Measurements from ENCODE around the gene USP25. TPM values are rescaled to one million over a fixed set of nuclear protein-coding genes. Genes with fewer than 3 reads are reported as not detected.
A peak's percentile ranks its signal among the peaks of the same experiment; 100 is the strongest.

The USP25 gene
- polyA plus RNA-seq, 3 donors = 51.2 to 60.9 (median 54.4) TPM

DNA sequence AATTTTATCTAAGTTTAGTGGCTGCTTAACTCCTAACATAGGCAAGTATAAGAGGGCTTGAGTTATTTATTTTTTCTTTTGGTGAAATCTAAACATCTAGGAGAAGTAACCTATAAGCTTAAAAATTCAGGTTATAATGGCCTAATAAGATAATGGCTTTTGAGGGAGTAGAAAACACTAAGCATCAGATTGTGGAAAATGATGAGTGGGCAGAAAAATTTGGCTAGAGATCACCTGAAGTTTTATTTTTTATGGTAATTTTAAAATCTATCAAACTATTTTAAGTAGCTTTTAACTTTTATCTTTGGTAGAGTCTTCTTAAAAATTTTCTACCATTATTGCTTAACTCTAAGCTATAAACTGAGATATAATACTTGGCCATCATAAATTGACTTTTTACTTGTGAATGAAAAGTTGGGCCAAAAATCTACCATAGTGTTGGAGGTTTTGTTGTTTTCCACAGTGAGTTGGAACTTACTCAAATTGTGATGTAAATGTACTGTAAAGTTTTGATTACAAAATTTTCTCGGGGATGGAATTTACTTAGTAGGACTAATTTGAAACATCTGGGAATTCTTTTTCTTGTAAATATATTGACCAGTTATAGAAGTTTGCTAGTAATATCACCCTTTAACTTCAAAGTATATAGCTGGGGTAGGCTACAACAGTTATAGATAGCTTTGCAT is 63.9 kb downstream of the USP25 start:
- no peak for DNase-seq (ENCODE audit: extremely low read depth in 1 of 11, low read depth in 9 of 11, low spot score in 4 of 11)

DNA sequence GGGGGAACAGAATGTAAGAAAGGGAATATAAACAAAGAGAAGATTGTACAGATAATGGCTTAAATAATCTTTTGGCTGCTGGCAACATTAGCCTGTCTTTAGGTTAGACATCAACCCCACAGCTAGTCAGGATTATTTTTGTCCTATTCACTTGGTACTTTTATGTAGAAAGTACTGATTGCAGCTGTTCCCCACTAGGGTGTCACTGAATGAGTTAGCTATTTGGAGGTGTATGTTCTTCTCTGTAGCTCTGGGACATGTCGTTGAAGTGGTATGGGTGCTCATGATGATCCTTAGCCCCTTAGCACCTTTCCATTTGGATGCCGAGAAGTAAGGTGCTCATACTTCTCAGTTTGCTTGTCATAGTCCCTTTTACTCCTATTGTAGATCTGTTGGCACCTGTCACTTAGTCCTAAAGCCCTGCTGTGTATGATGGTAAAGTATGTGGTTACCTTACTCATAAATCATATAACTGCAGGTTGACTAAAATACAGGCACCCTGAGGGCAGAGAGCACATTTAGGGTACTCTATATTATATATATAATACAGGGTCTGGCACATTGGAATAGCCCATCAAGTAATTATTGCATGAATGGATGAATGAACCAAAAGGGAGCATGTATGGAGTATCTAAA is 64.6 kb downstream of the USP25 start:
- no peak for DNase-seq (ENCODE audit: extremely low read depth in 1 of 11, low read depth in 9 of 11, low spot score in 4 of 11)

DNA sequence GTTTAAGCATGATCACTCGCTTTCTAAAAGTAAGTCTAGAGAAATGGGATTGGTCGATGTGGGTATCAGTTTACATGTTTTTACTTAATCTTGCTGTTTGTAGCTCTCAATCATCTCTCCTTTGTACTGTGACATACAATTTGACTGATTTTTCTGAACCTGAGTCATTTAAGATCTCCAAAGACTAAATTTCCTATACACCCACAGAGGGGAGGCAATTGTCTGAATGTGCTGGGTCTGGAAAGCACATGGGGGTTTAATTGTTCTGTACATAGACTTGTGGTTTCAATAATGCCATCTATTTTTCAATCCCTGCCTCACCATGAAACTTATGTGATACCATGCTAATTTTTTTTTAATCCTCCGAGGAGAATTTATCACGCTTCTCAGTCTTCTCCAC is 65.8 kb downstream of the USP25 start:
- no peak for DNase-seq (ENCODE audit: extremely low read depth in 1 of 11, low read depth in 9 of 11, low spot score in 4 of 11)

DNA sequence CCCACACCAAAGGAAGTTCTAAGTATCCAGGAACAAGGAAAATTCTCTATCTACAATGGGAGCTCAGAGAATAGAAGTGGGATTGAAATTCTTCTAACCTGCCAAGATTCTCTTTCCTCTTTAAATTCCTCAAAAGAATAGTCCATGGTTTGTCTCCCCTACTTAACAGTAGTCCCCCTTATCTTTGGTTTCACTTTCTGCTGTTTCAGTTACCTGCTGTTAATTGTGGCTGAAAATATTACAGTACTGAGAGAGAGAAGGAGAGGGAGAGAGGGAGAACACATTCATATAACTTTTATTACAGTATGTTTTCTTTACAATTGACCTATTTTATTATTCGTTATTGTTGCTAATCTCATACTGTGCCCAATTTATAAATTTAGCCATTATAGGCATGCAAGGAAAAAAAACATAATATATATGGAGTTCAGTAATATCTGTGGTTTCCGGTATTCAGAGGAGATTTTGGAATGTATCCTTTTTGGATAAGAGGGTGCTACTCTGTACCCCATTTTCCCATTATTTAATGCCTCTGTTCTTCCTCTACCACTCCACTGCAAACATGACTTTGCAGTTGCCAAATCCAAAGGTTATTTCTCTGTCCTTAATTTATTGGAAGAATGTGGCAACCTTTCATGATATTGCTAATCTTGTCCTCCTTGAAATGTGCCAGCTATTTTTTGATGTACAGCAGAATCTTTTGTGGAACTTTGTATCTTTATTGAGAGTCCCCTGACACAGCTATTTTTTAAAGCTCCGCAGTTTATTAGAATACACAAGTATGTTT is 68.0 kb downstream of the USP25 start:
- no peak for DNase-seq (ENCODE audit: extremely low read depth in 1 of 11, low read depth in 9 of 11, low spot score in 4 of 11)

DNA sequence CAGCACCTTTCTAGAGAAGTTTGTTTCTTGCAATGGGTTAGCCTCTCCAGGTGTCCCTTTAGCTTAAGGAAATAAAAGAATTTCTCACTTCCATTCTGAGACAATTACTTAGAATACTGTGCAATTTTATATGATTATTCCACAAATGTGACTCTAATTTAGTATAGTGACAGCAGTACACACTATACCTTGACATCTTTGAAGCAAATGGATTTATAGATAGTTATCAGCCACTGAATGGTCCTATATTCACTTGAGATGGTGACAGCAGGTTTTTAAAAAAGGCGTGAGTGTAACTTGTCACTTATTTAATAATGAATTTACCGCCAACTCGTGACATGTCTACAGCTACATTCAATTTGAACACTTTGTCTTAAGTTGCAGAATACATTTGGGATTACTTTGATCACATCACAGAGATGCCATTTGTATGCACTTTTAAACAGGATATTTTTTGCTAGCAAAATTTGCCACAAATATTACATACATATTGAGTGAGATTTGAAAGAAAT is 71.6 kb downstream of the USP25 start:
- DNase-seq (ENCODE audit: extremely low read depth in 1 of 11, low read depth in 9 of 11, low spot score in 4 of 11) = no peak

DNA sequence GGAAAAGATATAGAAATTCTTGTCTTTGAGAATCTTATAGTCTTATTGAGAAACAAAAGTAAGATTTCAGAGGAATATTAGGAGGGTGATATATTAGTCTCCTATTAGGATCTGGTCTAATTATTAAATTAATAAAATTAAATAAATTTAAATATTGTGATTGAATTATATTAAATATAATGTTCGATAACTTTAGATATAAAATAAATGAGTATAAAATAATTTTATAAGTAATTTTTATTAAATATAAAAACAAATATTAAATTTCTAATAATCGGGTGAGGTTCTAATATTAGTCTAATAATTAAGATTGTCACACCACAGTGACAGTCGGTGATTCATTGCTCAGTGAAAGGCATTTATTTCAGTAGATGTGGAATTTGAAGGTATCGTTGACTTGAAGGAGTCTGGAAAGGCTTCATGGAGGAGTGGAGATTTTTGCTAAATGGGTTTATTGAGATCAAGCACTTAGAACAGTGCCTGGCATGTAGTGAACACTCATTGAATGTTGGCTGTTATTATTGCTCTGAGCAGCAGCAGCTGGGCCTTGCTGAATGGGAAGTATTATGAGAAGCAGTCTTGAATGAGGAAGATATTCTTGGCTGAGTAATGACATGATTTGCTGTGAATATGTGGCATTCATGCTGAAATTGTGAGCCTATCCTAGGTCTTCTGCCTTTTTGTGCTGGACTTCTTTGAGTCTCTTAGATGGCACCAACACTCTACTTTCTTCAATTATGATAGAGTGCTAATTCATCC is 74.6 kb downstream of the USP25 start:
- DNase-seq (ENCODE audit: extremely low read depth in 1 of 11, low read depth in 9 of 11, low spot score in 4 of 11) = no peak

DNA sequence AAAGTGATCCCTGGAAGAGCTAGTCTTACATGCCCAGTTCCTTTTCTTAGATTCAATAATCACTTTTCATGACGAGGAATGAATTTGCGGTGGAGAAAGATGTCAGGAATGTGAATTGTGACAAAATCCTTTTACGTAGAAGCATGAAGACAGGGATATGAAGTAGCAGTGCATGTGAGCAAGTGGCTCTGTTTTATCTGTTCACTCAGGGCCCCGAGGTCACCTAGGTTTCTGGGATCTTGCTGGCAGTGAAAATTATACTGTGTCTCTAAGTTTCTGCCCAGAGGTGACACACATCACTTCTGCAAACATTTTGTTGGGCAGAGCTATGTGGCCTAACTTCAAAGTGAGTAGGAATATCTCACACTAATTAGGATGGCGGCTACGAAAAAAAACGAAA is 79.3 kb downstream of the USP25 start:
- DNase-seq (ENCODE audit: extremely low read depth in 1 of 11, low read depth in 9 of 11, low spot score in 4 of 11) = no peak

DNA sequence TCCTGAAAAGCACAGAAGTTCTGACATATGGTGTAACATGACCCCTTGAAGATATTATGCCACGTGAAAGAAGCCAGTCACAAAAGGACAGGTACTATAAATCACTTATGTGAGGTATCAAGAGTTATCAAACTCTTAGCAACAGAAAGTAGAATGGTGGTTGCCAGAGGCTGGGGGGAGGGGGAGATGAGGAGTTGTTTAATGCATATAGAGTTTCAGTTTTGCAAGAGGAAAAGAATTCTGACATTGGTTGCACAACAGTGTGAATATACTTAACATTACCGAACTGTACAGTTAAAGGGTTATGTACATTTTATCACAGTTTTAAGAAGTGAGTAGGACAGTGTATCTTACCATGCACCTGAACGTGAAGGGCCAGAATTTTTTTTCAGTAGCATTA is 80.0 kb downstream of the USP25 start:
- DNase-seq (ENCODE audit: extremely low read depth in 1 of 11, low read depth in 9 of 11, low spot score in 4 of 11) = no peak

DNA sequence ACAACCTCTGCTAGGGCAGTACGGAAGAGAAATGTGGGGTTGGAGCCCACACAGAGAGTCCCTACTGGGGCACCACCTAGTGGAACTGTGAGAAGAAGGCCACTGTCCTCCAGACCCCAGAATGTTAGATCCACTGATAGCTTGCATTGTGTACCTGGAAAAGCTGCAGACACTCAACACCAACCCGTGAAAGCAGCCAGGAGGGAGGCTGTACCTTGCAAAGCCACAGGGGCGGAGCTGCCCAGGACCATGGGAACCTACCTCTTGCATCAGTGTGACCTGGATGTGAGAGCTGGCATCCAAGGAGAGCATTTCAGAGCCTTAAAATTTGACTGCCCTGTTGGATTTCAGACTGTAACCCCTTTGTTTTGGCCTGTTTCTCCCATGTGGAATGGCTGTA is 85.5 kb downstream of the USP25 start:
- no peak for DNase-seq (ENCODE audit: extremely low read depth in 1 of 11, low read depth in 9 of 11, low spot score in 4 of 11)

DNA sequence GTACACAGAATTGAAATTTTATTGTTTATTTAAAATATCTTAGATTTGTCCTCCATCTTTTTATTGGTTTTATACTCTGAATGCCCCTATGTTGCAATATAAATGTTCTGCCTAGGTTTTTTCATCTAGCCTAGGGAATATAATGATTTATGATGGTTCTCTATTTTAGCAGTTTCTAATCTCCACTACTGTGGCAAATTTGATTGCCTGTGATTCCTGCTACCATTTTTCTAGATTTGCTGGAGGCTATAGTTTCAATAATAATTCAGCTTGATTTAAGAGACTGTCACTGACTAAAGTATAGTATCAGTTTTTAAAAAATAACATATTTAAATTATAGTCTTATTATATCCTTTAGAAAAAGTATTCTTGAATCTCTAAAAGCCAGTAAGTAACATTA is 90.5 kb downstream of the USP25 start:
- no peak for DNase-seq (ENCODE audit: extremely low read depth in 1 of 11, low read depth in 9 of 11, low spot score in 4 of 11)

DNA sequence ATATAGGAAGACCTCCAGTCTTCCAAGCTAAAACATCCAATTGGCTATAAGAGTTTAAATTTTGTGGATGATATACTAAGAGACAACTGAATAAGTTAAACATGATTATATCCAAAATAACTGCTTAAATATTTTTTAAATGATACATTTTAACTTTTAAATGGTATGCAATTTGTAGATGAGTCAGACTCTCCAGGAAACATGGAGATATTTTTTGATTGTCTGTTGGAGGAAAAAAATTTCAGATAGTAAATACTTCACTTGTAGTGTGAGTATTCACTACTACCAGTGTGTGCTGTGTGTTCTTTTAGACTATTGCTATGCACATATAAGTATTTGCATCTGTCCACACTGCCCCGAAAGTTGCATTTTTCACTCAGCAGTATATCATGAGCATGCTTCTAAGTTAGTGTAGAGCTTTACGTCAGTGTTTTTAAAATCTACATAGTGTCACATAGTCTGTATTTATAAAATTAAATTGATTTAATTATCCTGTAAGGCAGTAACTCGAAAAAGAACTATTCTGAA is 91.1 kb downstream of the USP25 start:
- DNase-seq (ENCODE audit: extremely low read depth in 1 of 11, low read depth in 9 of 11, low spot score in 4 of 11) = no peak

DNA sequence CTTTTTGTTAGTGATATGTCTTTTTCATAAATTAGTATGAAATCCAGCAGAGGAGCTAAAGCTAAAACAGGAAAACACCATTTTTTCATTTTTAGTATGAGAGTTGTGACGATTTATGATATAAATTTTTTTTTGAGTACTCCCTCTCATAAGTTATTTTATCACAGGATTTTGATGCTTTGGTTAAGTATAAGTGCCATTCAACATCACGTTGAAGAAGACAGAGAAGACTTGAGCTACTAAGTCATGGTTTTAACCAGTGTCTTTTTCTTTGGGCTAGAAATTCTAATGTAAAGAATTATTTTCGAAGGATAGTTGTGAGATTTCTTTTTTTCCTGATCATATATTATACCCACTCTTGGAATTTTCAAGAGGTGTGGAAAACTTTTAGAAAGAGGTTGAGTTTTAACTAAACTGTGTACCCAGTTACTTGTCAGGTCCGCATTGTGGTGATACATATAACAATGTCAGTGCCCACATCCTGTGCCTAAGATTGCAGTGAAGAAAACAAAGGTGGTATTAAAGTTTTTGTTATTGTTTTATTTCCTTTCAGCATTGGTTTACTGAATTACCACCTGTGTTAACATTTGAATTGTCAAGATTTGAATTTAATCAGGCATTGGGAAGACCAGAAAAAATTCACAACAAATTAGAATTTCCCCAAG is 93.8 kb downstream of the USP25 start:
- no peak for DNase-seq (ENCODE audit: extremely low read depth in 1 of 11, low read depth in 9 of 11, low spot score in 4 of 11)

DNA sequence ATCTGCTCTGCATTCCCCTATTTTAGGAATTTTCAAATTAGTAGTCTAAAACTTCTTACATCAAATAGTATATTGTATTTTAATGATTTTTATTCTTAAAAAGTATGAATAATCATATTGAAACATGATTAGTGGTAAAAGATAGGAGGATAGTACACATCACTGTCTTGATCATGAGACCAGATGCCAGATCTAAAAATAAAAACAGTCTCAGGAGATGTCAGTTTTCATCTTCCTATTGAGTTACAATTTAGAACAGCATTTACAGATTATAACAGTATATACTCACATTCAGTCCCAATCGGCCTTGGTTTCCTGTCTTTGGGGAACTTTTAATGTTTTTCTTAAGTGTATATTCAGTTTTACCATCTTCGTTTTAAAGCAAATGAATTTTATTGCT is 95.9 kb downstream of the USP25 start:
- DNase-seq (ENCODE audit: extremely low read depth in 1 of 11, low read depth in 9 of 11, low spot score in 4 of 11) = no peak

DNA sequence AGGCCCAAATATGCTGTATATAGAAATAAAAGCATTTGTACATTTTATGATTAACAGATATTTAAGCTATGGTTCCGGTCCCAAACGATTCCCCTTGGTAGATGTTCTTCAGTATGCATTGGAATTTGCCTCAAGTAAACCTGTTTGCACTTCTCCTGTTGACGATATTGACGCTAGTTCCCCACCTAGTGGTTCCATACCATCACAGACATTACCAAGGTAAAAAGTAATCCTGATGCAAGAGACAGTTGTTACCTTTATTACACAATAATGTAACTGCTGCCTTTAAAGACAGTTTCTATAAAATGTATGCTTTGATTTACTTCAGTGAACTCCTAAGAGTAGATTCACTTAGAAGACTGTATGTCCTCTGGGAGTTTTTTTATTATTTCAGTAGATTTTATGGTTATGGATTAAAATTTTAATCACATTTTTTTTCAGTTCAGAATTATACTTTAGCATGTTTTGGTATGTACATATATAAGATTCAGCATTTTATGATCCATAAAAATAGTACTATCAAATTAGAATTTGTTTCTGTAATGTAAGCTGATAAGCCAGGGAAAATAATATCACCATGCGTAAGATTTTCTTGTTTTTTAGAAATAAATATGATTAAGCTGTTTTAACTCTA is 96.5 kb downstream of the USP25 start:
- DNase-seq (ENCODE audit: extremely low read depth in 1 of 11, low read depth in 9 of 11, low spot score in 4 of 11) = peak in 8 of 11 donors; percentile 7 to 31 (median 17)

DNA sequence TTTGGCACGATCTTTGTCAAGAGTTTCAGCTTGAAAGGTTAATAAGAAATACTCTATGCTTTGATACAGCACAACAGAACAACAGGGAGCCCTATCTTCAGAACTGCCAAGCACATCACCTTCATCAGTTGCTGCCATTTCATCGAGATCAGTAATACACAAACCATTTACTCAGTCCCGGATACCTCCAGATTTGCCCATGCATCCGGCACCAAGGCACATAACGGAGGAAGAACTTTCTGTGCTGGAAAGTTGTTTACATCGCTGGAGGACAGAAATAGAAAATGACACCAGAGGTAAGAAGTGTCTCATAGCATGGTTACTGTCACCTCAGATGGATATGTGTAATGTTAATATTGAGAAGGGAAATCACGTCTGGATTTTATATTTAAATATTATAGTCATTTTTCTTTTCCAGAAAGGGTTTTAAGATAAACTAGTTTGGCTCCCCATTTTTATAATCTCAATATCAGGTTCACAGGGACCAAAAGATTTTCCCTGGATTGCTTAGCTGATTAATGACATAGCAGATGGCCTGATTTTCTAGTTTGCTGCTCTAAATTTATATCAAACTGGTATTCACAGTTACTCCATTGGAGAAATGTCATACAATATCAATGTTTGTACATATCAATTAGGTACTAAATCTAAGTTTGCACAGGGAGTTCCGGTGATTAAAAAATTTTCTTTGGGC is 97.3 kb downstream of the USP25 start:
- DNase-seq (ENCODE audit: extremely low read depth in 1 of 11, low read depth in 9 of 11, low spot score in 4 of 11) = no peak

DNA sequence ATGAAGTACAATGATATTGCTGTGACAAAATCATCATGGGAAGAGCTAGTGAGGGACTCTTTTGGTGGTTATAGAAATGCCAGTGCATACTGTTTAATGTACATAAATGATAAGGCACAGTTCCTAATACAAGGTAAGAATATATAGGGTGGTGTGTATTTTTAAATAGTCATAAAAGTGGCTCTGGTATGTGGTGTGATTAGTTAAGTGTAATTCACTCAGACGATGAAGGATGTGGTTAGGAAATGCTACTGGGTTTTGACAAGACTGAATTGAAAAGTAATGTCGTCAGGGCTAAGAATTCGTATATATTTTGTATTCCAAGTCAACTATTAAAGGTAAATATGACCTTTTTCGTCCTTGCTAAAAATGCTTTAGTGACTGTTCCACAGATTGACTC is 101.7 kb downstream of the USP25 start:
- no peak for DNase-seq (ENCODE audit: extremely low read depth in 1 of 11, low read depth in 9 of 11, low spot score in 4 of 11)

DNA sequence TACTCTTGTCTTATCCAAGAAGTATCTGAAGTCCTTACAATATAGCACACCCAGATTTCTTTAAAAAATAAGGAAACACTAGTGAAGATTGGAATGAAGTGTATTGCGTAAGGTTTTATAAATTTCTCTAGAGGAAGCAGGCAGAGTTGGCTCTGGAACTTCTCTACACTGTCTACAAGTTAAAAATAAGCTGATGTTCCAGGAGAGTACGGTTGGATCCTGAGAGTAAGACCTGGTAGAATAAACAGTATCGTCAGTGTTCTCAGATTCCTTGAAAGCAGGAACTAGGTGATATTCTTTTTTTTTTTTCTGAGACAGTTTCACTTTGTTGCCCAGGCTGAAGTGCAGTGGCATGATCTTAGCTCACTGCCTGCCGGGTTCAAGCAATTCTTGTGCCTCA is 107.9 kb downstream of the USP25 start:
- DNase-seq (ENCODE audit: extremely low read depth in 1 of 11, low read depth in 9 of 11, low spot score in 4 of 11) = no peak

DNA sequence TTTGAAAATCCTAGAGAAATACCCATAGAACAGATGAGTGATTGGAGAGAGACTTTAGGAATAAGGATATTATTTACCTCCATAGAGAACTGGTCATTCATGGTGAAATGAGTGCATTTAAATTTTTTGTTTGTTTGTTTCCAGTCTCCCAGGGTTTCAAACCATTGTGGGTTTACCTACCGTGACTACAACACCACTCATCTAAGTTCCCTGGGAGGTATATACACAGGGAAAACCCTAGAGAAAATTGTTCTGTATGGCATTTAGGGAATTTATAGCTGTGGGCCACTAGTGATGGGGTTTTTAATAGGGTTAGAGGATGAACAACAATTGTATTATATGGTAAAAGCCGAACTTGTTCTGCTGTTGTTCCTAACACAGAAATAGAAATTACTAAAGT is 109.2 kb downstream of the USP25 start:
- DNase-seq (ENCODE audit: extremely low read depth in 1 of 11, low read depth in 9 of 11, low spot score in 4 of 11) = no peak
